Activated CD8-positive, alpha-beta memory T cell treated with anti-CD3 and anti-CD28 coated beads for 4 hours (primary cell): ENCODE results near the gene IFI27L2.

Experiments used
- DNase-seq, 2 donors: peaks; one replicate each; pipeline ENCODE4 v3.0.0-alpha.2; 2020; ENCODE audit warnings: low read depth in 2 of 2

The IFI27L2 gene

GRCh38 chr14:94100847-94101246 lies 28.6 kb downstream of the IFI27L2 start:
- no peak for DNase-seq

- no peak for DNase-seq
Observed at GRCh38 chr14:94099006-94099405, 30.4 kb downstream of the IFI27L2 start.

DNA sequence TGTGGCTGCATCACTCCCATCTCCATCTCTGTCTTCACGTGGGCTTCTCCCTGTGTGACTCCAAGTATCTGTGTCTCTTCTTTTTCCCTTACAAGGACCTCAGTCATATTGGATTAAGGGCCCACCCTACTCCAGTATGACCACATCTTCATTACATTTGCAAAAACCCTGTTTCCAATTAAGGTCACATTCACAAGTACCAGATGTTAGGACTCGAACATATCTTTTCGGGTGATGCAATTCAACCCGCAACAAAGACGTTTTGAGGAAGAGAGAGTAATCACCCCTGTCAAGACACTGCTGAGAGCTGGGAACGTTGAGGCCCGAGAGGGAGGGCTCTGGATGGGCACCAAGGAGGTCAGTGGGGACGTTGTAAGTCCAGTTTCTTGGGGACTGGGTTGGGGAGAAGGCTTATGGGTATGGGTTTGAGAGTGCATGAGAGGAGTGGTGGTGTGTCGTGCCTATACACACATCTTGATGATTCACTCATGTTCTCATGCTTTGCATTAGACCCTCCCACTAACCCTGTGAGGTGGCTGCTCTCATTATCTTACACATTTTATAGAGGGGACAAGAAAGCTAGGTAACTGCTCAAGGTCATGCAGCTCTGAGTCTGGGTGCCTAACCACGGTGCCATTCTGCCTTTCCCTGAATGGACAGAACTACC lies 30.9 kb downstream of the IFI27L2 start:
- no peak for DNase-seq

DNA sequence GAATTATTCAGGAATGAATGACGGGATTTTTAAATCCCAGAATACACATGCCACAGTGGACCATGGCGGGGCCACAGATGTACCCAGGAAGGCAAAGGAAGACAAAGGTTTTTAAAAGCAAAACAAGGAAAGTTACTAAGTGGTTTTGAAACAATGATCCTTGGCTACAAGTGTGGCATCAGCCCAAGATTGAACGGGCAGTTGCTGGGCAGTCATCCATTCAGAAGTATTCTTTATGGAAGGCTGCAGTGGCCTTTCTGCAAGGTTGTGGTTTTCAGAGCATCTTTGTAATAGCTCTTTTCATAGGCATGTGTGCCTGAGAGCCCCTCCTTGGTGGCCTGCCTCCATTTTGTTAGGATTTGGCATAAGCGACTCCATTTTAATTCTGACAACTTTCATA lies 32.3 kb downstream of the IFI27L2 start:
- DNase-seq = no peak

- no peak for DNase-seq
Observed at GRCh38 chr14:94093418-94093817, 36.0 kb downstream of the IFI27L2 start.

DNA sequence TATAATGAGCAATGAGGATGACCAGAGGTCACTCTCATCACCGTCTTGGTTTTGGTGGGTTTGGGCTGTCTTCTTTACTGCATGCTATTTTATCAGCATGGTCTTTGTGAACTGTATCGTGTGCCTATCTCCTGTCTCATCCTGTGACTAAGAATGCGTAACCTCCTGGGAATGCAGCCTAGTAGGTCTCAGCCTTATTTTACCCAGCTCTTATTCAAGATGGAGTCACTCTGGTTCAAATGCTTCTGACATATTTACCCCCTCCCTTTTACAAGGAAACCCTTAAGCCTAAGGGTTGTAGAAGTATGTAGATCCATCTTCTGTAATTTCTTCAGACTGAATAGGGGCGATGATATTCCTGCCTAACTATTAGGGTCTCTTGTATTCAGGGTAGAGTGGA lies 39.9 kb downstream of the IFI27L2 start:
- DNase-seq = no peak

GRCh38 chr14:94088516-94088915 lies 40.9 kb downstream of the IFI27L2 start:
- DNase-seq = no peak

GRCh38 chr14:94087891-94088290 lies 41.5 kb downstream of the IFI27L2 start:
- no peak for DNase-seq

- DNase-seq = no peak
Observed at GRCh38 chr14:94081386-94081820, 48.0 kb downstream of the IFI27L2 start.

DNA sequence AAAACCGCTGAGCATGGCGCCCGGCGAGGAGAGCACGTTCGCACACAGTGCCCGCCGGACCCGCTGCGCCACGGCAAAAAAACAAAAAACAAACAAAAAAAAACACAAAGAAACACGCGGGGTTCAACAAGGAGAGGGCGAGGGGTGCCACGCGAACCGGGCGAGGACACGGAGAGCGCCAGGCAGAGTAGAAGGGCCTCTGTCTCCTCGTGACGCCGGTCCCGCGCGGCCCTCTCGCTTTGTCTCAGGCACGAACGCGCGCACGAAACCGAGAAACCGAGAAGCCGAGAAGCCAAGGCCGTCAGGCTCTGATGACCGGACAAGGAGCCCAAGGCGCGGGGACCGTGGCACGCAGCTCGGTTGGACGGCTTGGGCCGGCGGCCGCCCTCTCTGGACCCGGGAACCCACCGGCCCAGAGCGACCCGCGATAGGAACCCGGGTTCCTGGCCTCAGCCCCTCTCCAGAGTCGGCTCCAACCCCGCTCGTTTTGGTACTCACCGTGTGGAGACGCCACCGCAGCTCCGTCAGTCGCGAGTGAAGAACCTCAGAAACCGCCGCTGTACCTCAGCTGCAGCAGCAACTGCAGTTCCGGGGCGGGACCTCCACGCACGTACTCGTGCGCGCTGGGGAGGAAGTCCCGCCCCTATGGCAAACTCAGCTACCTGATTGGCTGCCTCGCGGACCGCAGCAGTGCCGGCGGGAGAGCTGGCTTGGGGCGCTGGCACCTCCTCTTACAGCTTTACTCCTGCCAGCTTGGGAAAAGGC lies 48.6 kb downstream of the IFI27L2 start, which contains the start of the genes DDX24 and IFI27L1:
Gene DDX24 (minus strand): TSS at position 582 of the 765 bp plus-strand sequence. CDS start 1,460 bp downstream, outside the sequence.
Gene IFI27L1 (plus strand): TSS at position 690 of the 765 bp plus-strand sequence. CDS start 15,628 bp downstream, outside the sequence.
- peak; percentile 88 to 94 for DNase-seq

DNA sequence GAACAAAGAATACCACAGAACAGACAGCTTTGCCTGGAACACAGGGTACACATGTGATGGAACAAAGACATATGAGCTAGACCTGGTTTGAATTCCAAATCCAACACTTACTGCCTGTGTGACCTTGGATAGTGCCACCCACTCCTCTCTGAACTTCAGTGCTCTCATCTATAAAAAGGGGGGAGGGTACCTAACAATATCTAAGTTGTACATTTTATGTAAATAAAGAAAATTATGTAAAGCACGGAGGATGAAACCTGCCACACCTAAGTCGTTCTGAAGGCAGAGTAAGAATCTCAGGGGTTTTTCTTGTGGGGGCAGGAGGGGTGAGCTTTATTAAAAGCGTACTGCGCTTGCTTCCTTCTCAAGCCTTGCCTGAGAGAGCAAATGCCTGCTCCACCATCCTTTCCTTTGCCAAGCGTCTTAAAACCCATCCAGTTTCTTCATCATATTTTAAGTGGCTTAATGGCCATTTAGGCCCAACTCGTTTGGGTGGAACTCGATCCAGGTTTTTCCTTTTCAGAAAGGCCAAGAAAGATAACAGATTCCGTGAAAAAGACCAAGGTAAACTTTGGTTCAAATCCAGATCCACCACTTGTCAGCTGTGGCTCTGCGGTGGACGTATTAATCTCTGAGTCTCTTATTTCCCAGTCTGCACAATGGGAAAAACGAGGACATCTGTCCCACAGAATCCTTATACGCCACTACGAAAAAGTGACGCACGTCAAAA lies 49.3 kb downstream of the IFI27L2 start:
- no peak for DNase-seq

DNA sequence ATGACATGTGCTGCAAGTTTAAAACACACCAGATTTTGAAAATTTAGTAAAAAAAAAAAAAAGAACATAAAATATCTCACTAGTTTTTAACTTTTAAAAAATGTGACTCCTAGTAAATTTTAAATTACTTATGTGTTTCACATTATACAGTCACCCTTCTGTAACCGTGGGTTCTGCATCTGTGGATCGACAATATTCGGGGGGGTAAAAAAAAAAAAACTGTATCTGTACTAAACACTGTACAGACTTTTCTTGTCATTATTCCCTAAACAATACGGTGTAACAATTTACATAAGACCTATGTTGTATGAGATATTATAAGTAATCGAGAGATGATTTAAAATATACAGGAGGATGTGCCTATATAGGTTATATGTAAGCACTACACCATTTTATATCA lies 51.6 kb downstream of the IFI27L2 start:
- DNase-seq = no peak
